ENCODE measurements around the gene TFR2.

GRCh38 chr7:100686822-100687211, 45.5 kb upstream of the TFR2 start:
- TF ChIP-seq CTCF (IDR thresholded peaks at IDR 0.05) = no peak
- TF ChIP-seq ZFX (IDR thresholded peaks at IDR 0.05; ENCODE audit: borderline replicate concordance) = no peak

Data from 22Rv1 (cell line).